C4-2B (cell line): ENCODE data around the gene LYZL2.
"Not testable (repeated sequence)": the region's sequence is repeated elsewhere in the genome, so short reads cannot be mapped to it uniquely, and the experiment has no call there.

Experiments
- H3K27ac ChIP-seq: fragments of 450-650 bp; 2 replicates; pipeline ENCODE4 v1.5.1; 2017
- CTCF ChIP-seq: fragments of 450-650 bp; conservative IDR thresholded peaks from 2 replicates; pipeline ENCODE4 v1.5.1; 2017; ENCODE audit warnings: mild to moderate bottlenecking
- ZFX ChIP-seq: fragments of 450-650 bp; IDR thresholded peaks from 2 replicates; pipeline ENCODE4 v1.6.1; 2017

Gene LYZL2

GRCh38 chr10:30607814-30608213 lies 21.7 kb downstream of the LYZL2 start:
- TF ChIP-seq CTCF = no peak
- TF ChIP-seq ZFX = no peak
- 0 out of 2 replicates have a peak overlapping the region, but pooled peaks have one; percentile 2 for H3K27ac ChIP-seq

- peak overlapping the region; percentile 35; the same call in 1 of the 2 replicates for H3K27ac ChIP-seq
- TF ChIP-seq CTCF = no peak
- no peak for TF ChIP-seq ZFX
These were observed 23.2 kb downstream of the LYZL2 start for GRCh38 chr10:30606313-30606712.

GRCh38 chr10:30605341-30606121 lies 24.0 kb downstream of the LYZL2 start:
- H3K27ac ChIP-seq = peak overlapping the region; percentile 35

GRCh38 chr10:30603589-30603988 lies 26.0 kb downstream of the LYZL2 start:
- TF ChIP-seq CTCF (no peak), ZFX (no peak)
- no peak overlapping the region for H3K27ac ChIP-seq

GRCh38 chr10:30602747-30603146 lies 26.8 kb downstream of the LYZL2 start:
- TF ChIP-seq ZFX = no peak
- TF ChIP-seq CTCF = no peak
- no peak overlapping the region for H3K27ac ChIP-seq

GRCh38 chr10:30600005-30600404 lies 29.5 kb downstream of the LYZL2 start:
- no peak for TF ChIP-seq CTCF
- no peak for TF ChIP-seq ZFX
- H3K27ac ChIP-seq = no peak overlapping the region

GRCh38 chr10:30598105-30598776 lies 31.3 kb downstream of the LYZL2 start:
- TF ChIP-seq CTCF (no peak), ZFX (no peak)
- no peak overlapping the region for H3K27ac ChIP-seq

GRCh38 chr10:30597433-30597824 lies 32.1 kb downstream of the LYZL2 start:
- H3K27ac ChIP-seq = not testable (repeated sequence)

GRCh38 chr10:30596493-30597432 lies 32.8 kb downstream of the LYZL2 start:
- not testable (repeated sequence) for H3K27ac ChIP-seq
